ENCODE measurements around the gene MTHFD2L. TPM values are rescaled to one million over a fixed set of nuclear protein-coding genes. Genes with fewer than 3 reads are reported as not detected.

The MTHFD2L gene
- total RNA-seq, 1 donor from 2014 or later = 9.5 TPM

DNA sequence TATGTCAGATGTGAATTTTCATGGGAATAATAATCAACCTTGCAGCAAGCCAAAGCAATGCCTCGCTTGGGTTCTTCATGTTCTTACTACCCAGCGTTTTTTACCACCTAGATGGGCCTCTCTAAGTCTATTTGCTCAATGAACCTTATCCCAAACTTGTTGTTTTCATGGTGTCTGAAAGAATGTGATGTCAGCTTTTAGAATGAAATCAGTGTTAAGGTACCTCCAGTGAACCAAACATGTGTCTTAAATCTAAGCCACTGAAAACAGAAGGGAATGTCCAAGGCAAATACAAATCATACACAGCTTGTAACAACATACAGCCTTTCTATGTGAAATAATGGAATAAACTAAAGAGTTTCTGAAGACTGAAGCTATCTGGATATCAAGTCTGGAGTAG lies 157.0 kb downstream of the MTHFD2L start:
- Histone ChIP-seq H3K36me3 (ENCODE audit: control insufficient read depth, insufficient read depth, low read length) (no peaks in the 10 kb centered on the region), H3K4me3 (ENCODE audit: low read depth, low read length) (no peak overlapping the region), H3K27me3 (ENCODE audit: control insufficient read depth, insufficient read depth, low read length) (no peaks in the 10 kb centered on the region)
- TF ChIP-seq, protein P1, sequence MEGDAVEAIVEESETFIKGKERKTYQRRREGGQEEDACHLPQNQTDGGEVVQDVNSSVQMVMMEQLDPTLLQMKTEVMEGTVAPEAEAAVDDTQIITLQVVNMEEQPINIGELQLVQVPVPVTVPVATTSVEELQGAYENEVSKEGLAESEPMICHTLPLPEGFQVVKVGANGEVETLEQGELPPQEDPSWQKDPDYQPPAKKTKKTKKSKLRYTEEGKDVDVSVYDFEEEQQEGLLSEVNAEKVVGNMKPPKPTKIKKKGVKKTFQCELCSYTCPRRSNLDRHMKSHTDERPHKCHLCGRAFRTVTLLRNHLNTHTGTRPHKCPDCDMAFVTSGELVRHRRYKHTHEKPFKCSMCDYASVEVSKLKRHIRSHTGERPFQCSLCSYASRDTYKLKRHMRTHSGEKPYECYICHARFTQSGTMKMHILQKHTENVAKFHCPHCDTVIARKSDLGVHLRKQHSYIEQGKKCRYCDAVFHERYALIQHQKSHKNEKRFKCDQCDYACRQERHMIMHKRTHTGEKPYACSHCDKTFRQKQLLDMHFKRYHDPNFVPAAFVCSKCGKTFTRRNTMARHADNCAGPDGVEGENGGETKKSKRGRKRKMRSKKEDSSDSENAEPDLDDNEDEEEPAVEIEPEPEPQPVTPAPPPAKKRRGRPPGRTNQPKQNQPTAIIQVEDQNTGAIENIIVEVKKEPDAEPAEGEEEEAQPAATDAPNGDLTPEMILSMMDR (IDR thresholded peaks at IDR 0.05; ENCODE audit: insufficient read depth, low read length, poor library complexity, severe bottlenecking) = no peak
- no peak for DNase-seq (ENCODE audit: low read depth)

DNA sequence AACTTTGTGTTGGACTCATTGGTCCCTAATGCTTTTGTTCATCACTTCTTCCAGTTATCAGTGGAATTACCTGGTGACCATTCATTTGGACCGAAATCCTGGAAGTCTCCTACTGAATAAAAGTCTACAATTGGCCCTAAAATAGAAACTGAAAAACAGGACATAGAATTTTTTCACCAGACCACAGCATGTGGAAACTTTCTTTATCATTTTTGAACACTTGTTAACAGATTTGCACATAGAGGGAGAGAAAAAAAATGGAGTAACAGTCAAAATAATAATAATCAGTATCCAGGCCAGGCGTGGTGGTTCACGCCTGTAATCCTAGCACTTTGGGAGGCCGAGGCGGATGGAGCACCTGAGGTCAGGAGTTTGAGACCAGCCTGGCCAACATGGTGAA lies 157.5 kb downstream of the MTHFD2L start:
- TF ChIP-seq, protein P1 (IDR thresholded peaks at IDR 0.05; ENCODE audit: insufficient read depth, low read length, poor library complexity, severe bottlenecking) = no peak
- DNase-seq (ENCODE audit: low read depth) = no peak
- Histone ChIP-seq H3K4me3 (ENCODE audit: low read depth, low read length) (no peak overlapping the region), H3K27me3 (ENCODE audit: control insufficient read depth, insufficient read depth, low read length) (no peaks in the 10 kb centered on the region), H3K36me3 (ENCODE audit: control insufficient read depth, insufficient read depth, low read length) (no peaks in the 10 kb centered on the region)

DNA sequence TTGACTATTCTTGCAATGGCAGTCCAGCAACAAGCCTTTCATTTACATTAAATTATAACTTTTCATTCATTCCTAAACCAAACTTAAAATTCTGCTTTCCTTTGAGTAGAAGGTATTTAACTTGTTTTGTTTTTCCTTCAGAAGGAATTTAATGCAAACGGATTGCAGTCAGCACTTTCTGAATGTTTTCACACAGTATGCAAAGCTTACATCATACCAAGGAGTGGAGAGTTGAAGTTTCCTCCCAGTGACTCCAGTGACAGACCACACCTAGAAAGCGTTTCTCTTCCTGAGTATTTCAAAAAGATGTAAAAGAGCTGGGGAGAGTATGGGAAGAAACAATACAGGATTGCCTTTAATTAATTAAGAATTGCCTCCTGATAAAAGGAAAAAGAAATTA lies 158.5 kb downstream of the MTHFD2L start:
- no peak for DNase-seq (ENCODE audit: low read depth)
- no peaks in the 10 kb centered on the region for H3K27me3 ChIP-seq (ENCODE audit: control insufficient read depth, insufficient read depth, low read length)
- H3K4me3 ChIP-seq (ENCODE audit: low read depth, low read length) = no peak overlapping the region
- no peaks in the 10 kb centered on the region for H3K36me3 ChIP-seq (ENCODE audit: control insufficient read depth, insufficient read depth, low read length)
- TF ChIP-seq, protein P1 (IDR thresholded peaks at IDR 0.05; ENCODE audit: insufficient read depth, low read length, poor library complexity, severe bottlenecking) = no peak

DNA sequence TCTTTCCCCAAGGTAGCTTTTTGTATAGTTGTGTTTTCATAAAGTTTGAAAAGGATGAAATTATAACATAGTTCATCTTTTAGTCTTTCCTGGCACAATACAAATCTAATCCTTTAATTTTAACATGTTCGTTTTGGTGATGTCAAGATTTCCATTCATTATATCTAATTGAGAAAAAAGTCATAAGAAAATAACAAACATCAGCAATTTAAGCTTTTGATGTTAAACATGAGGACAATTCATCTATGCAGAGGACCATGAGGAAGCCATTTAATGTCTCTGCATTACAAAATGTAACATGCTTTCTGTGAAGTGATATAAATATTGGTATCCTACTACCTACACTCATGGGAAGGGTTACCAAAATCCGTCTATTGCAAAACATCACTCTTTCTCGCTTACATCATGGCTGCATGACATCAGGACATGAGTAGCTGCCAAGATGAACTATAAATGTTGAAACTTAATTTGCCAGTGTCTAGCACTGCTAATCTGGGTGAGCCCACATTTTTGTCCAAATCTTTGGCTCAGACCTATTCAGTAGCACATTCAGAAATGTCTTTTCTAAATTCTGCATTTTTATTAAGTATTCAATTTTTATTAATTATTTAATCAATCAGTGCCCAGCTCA lies 159.8 kb downstream of the MTHFD2L start:
- DNase-seq (ENCODE audit: low read depth) = no peak
- Histone ChIP-seq H3K27me3 (ENCODE audit: control insufficient read depth, insufficient read depth, low read length) (no peaks in the 10 kb centered on the region), H3K36me3 (ENCODE audit: control insufficient read depth, insufficient read depth, low read length) (no peaks in the 10 kb centered on the region), H3K4me3 (ENCODE audit: low read depth, low read length) (no peak overlapping the region)
- TF ChIP-seq, protein P1 (IDR thresholded peaks at IDR 0.05; ENCODE audit: insufficient read depth, low read length, poor library complexity, severe bottlenecking) = no peak

DNA sequence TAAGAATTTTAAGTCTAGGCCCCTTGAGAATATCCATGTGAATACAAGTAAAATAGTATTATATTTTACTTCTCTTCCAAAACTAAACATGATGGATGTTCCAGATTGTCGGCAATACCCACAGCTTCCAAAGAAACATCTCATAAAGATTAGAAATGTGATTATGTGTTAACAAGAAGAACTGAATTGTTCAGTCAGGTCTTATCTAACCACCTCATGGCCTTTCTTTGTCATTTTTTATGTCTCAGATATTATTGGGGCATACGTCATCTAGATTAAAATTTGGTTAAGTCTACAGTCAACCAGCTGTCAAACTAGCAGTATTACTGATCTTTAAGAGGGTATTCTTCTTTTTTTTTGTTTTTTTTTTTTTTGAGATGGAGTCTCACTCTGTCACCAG lies 160.4 kb downstream of the MTHFD2L start:
- no peak for DNase-seq (ENCODE audit: low read depth)
- TF ChIP-seq, protein P1 (IDR thresholded peaks at IDR 0.05; ENCODE audit: insufficient read depth, low read length, poor library complexity, severe bottlenecking) = no peak
- Histone ChIP-seq H3K27me3 (ENCODE audit: control insufficient read depth, insufficient read depth, low read length) (no peaks in the 10 kb centered on the region), H3K36me3 (ENCODE audit: control insufficient read depth, insufficient read depth, low read length) (no peaks in the 10 kb centered on the region), H3K4me3 (ENCODE audit: low read depth, low read length) (no peak overlapping the region)

DNA sequence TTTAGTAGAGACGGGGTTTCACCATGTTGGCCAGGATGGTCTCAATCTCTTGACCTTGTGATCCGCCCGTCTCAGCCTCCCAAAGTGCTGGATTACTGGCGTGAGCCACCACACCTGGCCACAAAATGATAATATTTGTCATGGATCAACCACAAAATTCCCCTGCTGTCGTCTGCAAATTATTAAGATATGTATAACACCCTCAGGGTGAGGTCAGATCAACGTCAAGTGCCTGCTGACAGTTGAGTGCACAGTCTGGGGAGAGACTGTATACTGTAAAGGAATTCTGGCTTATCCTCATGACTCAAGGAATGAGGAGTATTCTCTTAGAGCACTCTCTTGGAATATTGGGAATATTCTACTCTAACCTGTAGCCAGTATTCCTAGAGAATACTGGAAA lies 161.6 kb downstream of the MTHFD2L start:
- H3K4me3 ChIP-seq (ENCODE audit: low read depth, low read length) = no peak overlapping the region
- H3K36me3 ChIP-seq (ENCODE audit: control insufficient read depth, insufficient read depth, low read length) = no peaks in the 10 kb centered on the region
- no peaks in the 10 kb centered on the region for H3K27me3 ChIP-seq (ENCODE audit: control insufficient read depth, insufficient read depth, low read length)
- TF ChIP-seq, protein P1 (IDR thresholded peaks at IDR 0.05; ENCODE audit: insufficient read depth, low read length, poor library complexity, severe bottlenecking) = no peak
- no peak for DNase-seq (ENCODE audit: low read depth)

All from kidney epithelial cell (primary cell).